Hematopoietic multipotent progenitor cell treated with erythropoietin and hydrocortisone succinate and interleukin-3 and kit ligand, for 15 days (in vitro differentiated cells): ENCODE measurements around the gene ALDH4A1.

Source experiments
- DNase-seq: peaks from one replicate; pipeline ENCODE4 v3.0.0-alpha.2; 2015; ENCODE audit warnings: low spot score

Gene ALDH4A1, protein sequence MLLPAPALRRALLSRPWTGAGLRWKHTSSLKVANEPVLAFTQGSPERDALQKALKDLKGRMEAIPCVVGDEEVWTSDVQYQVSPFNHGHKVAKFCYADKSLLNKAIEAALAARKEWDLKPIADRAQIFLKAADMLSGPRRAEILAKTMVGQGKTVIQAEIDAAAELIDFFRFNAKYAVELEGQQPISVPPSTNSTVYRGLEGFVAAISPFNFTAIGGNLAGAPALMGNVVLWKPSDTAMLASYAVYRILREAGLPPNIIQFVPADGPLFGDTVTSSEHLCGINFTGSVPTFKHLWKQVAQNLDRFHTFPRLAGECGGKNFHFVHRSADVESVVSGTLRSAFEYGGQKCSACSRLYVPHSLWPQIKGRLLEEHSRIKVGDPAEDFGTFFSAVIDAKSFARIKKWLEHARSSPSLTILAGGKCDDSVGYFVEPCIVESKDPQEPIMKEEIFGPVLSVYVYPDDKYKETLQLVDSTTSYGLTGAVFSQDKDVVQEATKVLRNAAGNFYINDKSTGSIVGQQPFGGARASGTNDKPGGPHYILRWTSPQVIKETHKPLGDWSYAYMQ

DNA sequence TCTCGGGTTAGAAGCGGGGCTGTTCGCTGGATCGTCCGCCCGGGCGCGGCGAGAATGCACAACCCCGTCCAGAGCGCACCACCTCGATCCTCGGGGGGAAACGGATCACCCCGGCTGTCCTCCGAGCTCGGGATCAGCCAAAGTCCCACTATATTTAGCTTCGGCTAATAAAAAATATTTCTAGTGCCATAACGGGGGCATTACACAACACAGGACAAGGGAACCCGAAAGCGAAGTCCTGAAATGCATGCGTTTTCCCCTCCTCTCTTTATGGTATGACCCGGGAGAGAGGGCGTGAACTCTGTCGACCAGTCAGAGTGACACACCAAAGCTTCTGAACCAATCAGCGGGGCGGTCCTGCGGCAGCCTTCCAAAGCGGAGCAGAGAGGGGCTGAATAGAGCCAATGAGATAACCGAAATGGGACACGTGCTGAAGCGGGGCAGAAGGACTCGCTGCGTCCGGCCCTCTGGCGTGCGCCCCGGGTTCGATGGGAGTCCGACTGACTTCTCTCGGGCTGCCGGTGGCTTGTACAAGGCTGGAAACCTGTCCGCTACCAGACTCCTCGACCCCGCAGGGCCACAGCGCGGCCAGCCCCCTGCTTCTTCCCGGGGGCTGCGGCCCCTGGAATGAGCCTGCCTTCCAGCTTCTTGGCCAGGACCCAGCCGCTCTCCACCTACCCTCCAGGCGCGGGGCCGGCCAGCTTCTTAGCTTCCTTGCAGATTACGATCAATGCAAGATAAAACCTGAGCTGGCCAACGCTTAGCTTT, at the start of gene ALDH4A1:
TSS of gene ALDH4A1 (minus strand) at position 33 of the 768 bp plus-strand sequence. CDS start at position 1, 32 bp downstream.
- DNase-seq: peak; percentile 98

DNA sequence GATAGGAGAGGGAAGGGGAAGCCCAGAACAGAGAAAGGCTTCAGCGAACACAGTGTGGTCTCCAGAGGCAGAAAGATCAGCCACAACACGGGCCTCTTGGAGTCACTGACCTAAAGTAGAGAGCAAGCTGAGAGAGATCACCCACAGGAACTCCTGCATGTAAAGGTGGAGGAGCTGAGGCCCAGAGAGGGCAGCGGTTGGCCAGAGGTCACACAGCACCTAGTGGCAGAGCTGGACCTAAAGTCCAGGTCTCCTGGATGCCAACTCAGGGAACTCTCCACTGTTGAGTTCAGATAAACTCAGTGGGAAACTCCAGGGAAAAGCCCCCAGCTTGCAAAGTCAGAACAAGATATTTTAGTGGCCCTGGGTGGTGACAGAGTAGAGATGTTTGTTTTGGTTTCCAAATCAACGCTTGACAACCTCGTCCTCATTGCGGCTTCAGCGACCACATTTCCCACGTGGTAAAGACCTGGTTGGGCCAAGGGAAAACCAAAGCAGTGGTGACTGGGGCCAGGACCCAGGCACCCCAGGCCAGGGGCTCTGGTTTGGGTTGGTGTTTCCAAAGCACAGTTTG, 49.5 kb upstream of the ALDH4A1 start:
- no peak for DNase-seq

DNA sequence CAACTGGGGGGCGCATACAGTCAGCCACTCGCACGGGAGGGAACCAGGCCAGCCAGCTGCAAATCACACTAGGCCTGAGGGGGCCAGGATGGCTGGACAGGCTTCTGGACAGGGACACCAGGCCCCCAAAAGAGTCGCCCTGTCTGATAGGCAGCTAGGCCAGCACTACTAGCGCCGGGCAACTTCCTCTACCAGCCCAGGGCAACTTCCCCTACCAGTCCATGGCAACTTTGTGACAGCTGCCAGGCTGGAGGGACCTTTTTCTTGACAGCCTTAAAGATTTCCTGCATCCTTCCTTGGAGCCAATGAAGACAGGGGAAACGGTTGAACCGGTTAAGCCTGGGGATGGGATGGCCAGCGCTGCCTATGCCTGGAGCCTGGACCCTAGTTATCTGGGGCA, 49.1 kb upstream of the ALDH4A1 start:
- no peak for DNase-seq

DNA sequence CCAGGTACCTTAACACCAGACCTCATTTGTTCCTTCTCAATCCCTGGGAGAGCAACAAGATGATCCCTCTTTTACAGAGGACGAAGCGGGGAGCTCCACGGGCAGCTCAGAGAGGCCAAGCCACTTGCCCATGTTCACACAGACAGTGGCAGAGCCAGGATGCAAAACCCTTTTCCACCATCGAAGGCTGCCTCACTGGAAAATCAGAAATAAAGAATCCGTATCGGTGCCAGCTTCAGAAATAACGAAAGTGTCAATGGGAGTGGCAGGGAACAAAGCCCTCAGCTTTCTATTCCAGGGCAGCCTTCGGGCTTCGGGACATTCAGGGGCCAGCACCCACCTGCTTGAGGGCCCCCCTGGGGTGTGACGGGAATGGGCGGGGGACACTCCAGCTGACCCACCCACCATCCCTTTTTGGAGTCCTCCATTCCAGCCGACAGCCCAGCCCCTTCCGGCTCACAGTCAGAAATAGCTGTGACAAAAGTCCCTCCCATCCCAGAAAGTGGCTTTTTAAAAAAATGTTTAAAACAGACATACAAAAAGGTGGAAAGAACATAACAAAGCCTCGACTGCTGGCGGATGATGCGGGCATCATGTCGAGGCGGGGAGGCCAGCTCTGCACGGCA, 48.2 kb upstream of the ALDH4A1 start:
- no peak for DNase-seq

DNA sequence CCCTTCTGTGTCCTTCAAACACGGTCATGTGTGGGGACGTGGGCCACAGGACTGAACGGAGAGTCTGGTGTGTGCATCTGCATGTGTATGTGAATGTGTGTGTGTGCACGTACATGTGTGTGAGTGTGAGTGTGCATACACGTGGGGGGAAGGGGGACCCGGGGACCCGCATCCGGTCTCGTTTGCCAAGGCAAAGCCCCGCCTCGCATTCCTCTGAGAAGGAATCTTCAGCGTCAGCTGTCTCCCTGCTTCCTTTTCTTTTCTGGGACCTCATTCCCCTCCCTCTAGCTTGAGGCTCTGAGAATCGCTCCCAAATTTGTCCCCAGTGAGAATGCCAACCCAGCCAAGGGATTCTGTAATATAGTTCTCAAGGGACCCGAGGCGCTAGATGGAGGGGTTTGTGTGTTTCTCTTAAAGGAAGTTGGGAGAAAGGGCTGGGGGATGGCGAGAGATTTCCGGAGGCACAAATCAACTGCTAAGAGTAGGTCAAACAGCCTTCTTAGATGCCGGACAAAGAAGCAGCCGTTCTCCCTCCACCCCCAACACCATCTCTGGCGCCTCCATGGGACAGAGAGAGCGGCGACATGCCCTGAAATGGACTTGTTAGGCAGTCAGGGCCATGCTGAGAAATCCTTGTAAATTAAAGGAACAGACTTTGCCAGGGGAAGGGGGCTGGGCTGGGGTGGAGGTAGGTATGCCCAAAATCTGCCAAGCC, 47.5 kb upstream of the ALDH4A1 start:
- no peak for DNase-seq

DNA sequence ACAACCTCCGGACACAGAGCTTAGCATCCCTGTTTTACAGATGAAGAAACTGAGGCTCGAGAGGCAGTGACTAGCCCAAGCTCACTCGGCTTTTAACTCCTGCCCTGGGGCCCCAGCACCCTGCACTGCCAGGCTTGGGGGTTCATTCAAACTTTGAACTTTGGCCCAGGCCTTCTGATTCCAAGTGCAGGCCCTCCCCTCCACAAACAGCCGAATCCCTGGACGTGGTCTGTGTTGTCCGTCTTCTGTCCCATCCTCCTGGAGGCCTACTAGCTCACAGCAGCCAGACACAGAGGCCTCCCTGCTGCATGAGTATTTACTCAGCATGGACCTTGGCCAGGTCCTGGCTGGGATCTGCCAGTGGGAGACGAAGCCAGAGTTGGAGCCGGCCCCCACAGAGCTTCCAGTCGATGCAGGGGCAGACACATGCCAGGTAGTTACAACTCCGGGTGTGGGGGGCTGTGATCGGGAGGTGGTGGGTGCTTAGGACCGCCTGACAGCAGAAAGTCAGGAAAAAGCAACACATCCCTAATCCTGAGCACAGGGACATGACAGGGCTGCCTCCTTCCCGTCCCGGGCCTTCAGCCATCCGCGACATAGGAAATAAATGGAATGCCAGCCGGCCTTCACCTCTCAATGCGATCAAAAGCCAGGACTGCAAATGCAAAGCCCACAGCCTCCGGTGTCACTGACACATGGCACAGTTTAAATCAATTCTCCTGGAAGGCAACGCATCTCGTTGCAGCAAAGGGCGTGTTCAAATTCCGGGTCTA, 46.7 kb upstream of the ALDH4A1 start:
- DNase-seq: no peak

DNA sequence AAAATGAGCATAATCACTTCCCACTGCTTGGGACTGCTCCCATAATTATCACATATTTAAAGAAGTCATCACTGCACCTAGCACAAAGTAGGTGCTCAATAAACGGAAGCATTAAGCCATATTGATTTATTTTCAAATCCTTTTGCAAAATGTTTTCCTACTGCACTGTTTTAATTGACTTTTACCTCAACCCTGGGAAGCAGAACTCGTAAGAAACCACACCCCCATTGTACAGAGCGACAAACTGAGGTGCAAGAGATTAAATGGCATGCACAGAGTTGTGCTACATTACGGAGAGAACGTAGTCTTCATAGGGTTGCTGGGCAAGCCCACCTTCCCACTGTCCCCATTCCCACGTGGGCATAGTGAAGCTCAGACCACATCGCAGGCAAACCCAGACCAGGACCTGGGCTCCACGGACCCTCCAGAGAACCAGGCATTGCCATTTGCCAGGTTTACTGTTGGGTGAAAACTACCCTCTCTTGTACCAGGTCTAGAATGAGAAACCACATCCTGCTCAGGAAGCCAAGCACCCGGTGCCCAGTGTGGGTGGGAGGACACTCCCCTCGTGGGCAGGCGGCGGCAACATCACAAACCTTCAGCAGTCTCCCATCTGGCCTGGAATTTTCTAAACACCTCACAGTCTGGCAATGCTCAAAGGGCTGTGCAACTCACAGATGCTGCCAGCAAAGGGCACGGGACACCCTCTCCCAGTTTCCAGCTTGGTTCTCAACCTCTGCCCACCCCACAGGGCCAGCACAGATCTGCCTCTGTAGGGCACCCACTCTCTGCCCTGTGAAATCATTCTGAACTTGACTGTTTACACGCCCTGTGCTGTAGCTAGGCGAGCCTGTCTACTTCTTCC, 45.9 kb upstream of the ALDH4A1 start:
- no peak for DNase-seq

DNA sequence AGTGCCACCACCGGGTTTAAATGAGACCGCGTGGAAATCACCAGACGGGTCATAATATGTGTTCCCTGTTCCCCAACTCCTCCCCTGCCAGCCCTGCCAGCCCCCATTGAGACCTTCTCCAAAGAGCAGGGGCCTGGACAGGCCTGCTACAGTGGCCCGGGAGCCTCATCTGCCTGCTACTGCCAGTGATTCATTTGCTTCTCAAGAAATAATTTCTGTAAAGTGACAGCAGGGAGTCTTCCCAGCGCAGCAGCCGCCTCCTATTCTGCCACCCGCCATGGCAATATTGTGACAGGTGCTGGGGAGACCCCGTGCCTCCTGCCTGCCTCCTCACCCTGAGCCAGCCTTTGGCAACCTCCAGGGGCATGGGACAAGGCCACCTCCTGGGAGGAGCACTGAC, 45.2 kb upstream of the ALDH4A1 start:
- no peak for DNase-seq

DNA sequence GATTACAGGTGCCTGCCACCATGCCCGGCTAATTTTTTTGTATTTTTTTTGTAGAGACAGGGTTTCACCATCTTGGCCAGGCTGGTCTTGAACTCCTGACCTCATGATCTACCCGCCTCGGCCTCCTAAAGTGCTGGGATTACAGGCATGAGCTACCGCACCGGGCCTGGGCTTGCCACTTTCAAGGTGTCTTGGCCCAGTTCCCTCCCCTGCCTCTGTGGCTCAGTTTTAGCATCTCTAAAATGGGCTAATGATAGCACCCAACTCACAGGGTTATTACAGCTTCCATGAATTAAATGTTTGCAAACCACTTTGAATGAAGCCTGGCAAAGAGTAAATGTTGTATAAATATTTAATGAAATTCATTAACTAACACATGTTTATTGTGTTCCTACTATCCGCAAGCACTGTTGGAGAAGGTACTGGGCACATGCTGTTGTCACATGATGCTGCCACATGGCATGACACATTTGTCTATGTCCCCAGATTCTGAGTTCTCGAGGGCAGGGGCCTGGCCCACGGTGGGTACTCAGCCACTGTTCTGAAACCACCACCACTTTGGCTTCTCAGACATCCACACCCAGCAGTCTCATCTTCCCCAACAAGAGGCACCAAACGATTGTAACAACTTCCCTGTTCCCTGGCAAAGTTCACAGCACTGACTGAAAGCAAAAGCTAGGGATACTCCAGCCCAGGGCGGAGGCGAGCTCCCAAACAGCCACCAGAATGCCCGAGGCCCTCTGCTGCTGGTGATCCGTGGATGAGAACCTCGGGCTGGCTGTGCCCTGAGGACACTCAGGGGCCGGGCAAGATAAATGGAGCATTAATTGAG, 44.4 kb upstream of the ALDH4A1 start:
- no peak for DNase-seq

DNA sequence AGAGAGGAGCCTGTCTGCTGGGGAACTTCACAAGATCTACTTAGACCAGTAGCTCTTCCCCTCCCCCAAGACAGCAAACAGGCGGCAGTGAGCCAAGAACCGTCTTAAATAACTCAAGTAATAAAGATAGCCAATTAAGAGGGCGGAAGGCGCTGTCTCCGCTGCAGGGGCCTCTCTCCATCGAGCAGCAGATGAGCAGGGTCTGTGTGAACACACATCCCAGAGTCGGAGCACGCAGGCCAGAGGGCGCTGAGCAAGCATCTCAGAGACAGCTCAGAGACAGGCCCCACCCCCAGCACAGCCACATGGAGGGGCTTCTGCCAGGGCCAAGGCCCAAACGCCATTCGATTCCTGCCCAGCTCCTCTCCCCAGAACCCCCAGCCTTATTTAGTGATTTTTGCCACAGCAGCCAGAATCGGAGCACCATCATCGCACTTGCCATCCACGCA, 43.1 kb upstream of the ALDH4A1 start:
- no peak for DNase-seq

DNA sequence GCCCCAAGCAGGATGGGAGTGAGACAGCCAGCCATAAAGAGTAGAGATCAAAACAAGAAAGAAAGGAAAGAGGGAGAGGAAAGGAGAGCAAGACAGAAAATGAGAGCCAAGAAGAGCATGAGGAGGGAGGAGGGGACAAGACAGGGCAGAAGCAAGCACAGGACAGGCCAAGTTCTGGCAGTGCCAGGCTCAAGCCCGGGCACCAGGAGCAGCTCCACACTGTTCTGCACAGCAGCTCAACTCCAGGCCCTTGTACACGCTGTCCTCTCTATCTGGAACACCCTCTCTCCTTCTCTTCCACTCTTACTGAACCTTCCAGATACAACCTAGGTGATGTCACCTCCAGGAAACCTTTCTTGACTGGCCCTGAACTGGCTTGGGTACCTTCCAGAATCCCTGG, 42.5 kb upstream of the ALDH4A1 start:
- no peak for DNase-seq

DNA sequence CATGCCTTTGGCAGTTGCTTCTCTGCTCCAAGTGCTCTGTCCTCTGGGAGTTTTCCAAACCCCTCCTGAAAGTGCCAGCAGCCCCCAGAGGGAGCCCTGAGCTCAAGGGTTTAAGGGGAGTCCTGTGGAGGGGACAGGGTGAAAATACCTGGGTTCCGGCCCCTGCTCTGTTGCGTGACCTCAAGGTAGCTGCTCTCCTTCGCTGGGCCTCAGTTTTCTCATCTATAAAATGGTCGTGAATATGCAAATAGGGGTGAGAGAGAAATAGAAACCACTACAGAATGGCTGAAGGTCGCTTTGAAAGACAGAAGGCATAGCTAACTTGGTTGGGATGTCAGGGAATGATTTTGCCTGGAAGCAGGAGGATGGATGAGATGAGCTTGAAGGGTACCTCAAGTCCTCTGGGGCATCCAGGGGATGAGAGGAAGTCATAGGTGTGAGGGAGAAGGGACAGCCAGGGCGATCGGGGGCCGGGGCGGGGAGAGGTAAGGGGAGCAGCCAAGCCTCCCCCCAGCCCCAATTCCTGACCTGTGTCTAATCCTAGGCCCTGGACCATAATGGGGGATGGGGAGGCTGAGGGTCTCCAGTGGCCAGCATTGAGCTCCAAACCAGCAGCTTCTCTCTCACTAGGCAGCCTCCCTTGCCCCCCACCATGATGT, 41.7 kb upstream of the ALDH4A1 start:
- DNase-seq: no peak

DNA sequence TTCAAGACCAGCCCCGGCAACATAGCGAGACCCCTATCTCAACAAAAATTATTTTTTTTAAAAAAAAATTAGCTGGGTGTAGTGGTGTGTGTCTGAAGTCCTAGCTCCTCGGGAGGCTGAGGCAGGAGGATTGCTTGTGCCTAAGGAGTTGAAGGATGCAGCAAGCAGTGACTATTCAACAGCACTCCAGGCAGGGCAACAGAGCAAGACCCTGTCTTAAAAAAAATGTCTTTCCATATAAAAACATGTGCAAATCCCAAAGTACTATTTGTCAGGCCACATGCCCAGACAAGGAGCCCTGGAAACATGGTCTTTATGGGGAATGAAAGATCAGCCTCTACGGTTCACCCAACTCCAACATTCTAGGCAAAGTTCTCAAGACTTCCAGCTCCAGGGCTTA, 40.8 kb upstream of the ALDH4A1 start:
- no peak for DNase-seq

DNA sequence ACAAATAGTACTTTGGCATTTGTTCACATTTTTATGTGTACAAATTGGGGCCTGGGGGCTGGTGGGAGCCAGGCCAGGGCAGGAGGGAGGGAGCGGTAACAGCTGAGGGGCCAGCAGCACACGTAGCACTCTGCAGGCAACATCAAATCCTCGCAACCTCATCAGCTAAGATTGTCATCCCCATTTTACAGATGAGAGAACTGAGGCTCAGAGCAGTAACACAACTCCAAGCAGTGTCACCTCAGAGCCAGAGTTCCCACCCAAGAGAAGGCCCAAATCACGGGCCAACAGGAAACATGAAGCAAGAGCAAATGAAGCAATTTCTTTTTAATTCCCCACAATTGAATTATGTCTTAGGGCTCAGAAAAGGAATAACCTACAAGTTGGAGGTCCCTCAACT, 40.0 kb upstream of the ALDH4A1 start:
- DNase-seq: no peak

DNA sequence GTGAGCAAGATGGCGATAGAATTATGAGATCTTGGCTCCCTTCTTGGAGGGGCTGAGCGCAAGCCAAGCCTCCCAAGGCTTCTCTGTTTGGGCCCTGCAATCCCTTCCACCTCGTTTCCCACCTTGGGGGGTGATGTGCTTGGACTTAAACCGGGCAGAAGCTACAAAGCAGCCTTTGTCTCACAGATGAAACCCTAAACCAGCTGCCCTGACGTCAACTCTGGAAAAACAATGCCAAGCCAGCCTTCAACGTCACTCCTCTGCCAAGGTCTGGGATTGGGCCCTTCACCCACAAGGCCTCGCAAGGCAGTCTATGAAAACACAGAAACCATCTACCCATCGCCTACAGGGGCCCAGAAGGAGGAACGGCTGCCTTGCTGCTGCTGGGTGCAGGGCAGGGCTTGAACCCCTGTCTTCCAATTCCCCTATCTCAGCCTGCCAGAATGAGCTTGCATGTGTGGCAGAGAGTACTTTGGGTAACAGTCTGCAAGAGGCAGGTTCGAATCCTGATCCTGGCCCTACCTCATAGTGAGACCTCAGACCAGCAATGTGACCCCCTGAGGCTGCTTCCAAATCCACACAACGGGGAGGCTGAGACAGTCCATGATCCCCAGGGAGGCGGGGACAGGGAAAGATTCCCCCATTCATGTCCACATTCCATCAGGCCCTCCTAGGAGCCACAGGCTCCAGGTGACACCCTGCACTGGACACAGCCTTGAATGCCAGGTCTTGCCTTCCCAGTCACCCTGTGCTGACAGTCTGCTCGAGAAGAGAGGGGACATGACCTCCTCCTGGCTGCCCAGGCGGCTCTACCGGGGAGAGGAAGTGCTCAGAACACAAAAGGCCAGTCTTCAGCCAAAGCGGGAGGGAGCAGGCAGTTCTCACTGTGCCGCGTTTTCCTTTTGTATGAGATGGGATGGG, 39.1 kb upstream of the ALDH4A1 start:
- no peak for DNase-seq

DNA sequence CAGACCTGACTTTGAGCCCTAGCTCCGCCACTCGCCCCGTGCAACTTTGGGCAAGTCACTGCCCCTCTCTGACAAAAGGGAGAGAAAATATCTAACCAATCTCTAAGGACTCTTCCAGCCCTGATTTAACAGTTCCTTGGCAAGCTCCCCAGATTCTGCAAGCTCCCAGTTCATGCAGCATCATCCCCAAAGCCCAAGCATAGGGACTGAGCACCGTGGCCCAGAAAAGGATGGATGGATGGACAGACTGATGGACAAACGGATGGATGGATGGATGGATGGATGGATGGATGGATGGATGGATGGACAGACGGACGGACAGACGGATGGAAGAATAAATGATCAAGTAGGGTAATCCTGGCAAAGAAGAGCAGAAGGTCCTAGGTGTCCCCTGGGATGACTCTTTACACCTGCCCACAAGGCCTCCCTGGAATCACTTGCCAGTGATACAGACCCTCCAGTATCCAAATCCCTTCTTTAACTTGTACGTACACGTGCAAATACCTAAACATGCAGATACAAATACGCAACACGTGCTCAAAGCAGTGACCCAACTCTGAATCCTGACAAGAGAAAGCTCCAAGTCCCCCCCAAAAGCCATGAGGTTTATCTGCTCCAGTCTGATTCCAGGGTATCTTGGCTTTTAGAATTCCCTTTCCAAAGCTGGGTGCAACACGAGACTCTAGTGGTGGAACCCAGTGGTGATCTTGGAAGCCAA, 38.1 kb upstream of the ALDH4A1 start:
- no peak for DNase-seq
